GM12872 (cell line): ENCODE measurements around the gene GAB2.

ENCODE experiments used
- TF ChIP-seq, protein P1 (sequence below): IDR thresholded peaks from 3 replicates; pipeline ENCODE4 v1.5.1; 2011; ENCODE audit warnings: low read depth, mild to moderate bottlenecking, low read length, moderate library complexity; ENCODE audit not compliant: insufficient read depth

GAB2 gene

DNA sequence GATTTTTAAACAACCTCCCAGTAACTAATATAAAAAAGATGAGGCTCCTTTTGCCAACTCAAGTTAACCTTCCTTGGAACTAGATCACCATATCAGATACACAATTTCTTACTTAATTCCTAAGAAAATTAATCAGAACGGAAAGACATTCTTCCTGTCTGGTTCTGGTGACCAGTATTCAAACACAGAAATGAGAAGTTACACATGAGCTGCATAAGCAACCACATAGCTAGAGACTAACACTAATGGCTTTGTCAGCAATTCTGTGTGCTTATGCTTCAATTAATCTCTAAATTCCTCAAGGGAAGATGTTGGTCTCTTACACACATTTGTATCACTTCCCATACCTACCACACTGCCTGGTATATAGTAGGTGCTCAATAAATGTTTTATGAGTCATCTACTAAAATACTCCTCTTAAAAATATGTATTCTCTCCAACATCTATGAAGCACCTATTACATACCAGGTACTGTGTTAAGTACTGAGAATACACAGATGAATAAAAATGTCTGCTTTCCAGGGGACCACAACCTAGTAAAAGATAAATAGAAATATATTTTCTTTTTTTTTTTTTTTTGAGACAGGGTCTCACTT lies 54.5 kb downstream of the GAB2 start:
- TF ChIP-seq, protein P1, sequence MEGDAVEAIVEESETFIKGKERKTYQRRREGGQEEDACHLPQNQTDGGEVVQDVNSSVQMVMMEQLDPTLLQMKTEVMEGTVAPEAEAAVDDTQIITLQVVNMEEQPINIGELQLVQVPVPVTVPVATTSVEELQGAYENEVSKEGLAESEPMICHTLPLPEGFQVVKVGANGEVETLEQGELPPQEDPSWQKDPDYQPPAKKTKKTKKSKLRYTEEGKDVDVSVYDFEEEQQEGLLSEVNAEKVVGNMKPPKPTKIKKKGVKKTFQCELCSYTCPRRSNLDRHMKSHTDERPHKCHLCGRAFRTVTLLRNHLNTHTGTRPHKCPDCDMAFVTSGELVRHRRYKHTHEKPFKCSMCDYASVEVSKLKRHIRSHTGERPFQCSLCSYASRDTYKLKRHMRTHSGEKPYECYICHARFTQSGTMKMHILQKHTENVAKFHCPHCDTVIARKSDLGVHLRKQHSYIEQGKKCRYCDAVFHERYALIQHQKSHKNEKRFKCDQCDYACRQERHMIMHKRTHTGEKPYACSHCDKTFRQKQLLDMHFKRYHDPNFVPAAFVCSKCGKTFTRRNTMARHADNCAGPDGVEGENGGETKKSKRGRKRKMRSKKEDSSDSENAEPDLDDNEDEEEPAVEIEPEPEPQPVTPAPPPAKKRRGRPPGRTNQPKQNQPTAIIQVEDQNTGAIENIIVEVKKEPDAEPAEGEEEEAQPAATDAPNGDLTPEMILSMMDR, result no peak

DNA sequence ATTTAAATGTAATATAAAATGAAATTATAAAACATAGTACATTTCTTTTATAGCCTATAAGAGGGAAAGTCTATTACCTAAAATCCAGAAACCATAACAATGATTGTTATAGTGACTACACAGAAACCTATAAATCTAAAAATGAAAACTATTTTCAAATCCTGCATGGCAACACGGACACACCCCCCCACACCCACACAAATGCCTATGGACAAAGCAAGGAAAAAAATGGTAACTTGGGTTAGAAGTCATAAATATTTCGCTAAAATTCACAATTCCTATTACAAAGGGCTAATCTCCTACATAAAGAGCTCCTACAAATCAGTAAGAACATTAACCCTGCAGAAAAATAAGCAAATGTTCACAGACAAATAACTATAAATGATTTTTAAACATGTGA lies 56.4 kb downstream of the GAB2 start:
- TF ChIP-seq, protein P1, result no peak

DNA sequence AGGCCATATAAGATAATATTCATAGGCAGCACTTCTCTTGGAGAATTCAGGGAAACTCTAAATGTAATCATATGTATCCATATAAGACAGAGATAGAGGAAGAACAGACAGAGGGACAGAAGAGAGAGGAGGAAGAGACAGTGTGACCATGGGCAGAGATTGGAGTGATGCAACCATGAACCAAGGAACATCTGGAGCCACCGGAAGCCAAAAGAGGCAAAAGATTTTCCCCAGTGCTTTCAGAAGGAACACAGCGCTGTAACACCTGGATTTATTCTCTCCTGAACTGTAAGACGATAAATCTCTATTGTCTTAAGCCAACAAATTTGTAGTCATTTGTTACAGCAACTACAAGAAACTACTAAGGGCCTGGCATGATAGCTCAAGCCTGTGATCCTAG lies 57.7 kb downstream of the GAB2 start:
- TF ChIP-seq, protein P1, result no peak

DNA sequence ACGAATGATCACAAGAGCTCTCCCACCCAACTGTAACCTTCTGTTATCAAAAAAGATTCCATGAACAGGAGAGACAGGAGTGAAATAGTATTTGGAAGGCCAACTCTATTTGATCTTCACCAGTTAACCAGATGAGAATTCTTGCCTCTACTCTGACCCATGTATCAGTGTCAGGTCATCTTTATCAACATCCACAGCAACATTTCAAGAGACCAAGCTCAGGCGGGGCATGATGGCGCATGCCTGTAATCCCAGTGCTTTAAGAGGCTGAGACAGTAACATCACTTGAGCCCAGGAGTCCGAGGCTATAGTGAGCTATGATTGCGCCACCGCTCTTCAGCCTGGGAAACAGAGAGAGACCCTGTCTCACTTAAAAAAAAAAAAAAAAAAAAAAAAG lies 62.3 kb downstream of the GAB2 start:
- TF ChIP-seq, protein P1, result no peak

DNA sequence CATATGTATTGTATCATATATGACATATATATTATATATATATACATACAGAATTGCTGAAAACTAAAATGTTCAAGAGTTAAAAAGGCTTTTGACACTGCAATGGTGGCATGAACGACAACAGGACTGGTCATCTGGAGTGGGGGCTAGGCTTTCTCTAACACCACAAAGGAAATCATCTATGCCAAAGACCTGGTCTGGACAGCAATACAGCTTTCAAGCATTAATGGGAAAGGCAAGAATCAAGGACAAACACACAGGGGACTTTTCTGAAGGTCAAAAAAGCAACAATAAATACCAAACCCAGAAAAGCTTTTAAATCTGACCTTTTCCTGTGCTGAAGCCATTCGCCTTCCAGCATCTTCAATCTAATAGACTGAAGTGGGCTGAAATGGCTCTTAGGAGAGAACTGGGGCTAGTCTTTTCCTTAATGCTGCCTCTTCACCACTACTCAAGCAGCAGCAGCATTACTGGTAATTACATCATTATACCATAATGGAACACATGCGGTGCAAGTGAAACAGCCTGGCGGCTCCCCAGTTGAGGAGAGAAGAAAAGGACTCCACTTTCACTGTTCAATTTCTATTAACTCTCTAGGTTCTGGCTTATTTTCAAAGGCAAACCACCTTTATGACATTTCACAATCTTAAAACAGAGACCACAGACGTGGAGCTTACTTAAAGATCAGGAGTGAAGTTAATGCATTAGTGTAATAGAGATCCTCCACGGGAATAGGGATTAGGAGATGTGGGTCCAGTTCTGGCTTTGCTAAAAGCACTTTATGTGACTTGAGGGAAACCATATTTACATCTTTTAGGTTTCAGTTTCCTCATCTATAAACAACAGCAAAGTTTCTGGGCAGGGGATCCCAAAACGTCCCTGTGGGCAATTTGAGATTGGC lies 63.0 kb downstream of the GAB2 start:
- TF ChIP-seq, protein P1, result no peak

DNA sequence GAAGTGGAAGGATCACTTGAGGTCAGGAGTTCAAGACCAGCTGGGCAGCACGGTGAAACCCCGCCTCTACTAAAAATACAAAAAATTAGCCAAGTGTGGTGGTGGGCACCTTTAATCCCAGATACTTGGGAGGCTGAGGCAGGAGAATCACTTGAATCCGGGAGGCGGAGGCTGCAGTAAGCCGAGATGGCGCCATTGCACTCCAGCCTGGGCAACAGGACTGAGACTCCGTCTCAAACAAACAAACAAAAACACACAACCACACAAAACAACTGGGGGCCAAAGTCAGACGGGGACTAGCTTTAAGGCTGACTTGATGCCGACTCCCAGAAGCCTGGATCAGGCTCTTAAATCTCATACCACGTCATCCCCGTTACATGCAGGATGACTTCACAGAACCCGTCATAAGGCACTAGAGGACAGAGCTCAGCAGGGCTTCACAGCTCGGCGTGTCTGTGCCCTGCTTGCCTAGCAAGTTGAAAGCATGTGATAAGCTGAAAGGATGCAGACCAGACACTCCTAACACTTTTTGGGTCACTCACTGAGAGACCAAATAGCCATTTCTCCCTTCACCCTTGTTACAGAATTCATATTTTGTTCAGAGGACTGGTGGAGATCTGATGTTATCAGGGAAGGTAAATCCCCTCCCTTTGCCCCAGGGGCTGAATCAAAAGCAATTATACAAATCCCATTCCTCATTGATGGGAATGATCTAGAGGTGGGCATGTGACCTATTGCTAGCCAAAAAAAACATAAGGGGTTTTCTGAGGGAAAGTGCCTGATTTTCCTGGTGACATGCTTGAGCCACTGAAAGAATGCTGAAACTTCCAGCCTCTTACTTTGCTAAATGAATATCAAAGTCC lies 65.4 kb downstream of the GAB2 start:
- TF ChIP-seq, protein P1, result no peak

DNA sequence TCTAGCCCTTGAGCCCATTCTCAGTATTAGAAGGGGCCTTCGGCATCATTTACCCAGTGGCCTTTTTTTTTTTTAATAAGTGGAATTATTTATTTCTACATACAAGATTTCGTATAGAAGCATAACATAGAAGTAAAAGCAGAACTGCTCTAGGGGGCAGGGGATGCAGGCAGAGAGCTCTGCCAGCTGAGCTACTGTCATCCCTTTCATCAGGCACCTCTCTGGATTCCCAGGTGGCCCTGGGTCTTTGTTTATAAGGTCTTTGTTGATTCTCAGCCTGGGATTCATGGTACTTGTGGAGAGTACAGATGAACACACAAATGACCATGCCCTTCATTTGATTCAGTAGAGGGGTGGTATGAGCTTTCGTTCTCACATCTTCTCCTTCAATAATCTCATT lies 66.4 kb downstream of the GAB2 start:
- TF ChIP-seq, protein P1, result no peak
